K562 (cell line): Measurements from ENCODE around the gene WDR31. TPM values are rescaled to one million over a fixed set of nuclear protein-coding genes. Genes with fewer than 3 reads are reported as not detected.

Experiments
- CBX5 ChIP-seq: IDR thresholded peaks from 2 replicates; pipeline ENCODE4 v1.6.1; 2014; ENCODE audit warnings: low read depth, borderline replicate concordance
- DIDO1 ChIP-seq: fragments of 450-650 bp; IDR thresholded peaks from 2 replicates; pipeline ENCODE4 v1.6.1; 2016; ENCODE audit warnings: low read depth, missing biosample characterization, missing genetic modification characterization
- GATA2 ChIP-seq: sonication (generic); formaldehyde crosslinking; IDR thresholded peaks from 2 replicates; pipeline ENCODE4 v1.4.0; 2020; ENCODE audit warnings: mild to moderate bottlenecking, missing genetic modification reagents
- HNRNPUL1 ChIP-seq: fragments of 200-400 bp; formaldehyde crosslinking; IDR thresholded peaks from 2 replicates; pipeline ENCODE4 v1.6.1; 2017; ENCODE audit warnings: low read length
- JUN ChIP-seq, 2 experiments: sonication (generic) in 1 of 2; formaldehyde crosslinking in 1 of 2; IDR thresholded peaks; 2 replicates each; pipeline versions ENCODE4 v1.6.1 to v1.8.0; 2012 to 2022; ENCODE audit warnings: borderline replicate concordance in 2 of 2, mild to moderate bottlenecking in 2 of 2, improper control_type of control experiment in 1 of 2, low read depth in 1 of 2, low read length in 1 of 2, missing genetic modification reagents in 1 of 2
- POLR3A ChIP-seq: IDR thresholded peaks from 2 replicates; pipeline ENCODE4 v1.6.1; 2011; ENCODE audit warnings: borderline replicate concordance, mild to moderate bottlenecking, moderate library complexity; ENCODE audit not compliant: insufficient read length, insufficient read depth; ENCODE audit errors: extremely low read depth
- RBM34 ChIP-seq: fragments of 200-400 bp; formaldehyde crosslinking; IDR thresholded peaks from 2 replicates; pipeline ENCODE4 v1.6.1; 2018; ENCODE audit warnings: low read length, borderline replicate concordance; ENCODE audit not compliant: insufficient read depth
- RCOR1 ChIP-seq, 2 experiments: IDR thresholded peaks; 2 replicates each; pipeline ENCODE4 v1.6.1; 2012; ENCODE audit warnings: low read depth in 2 of 2, low read length in 2 of 2, borderline replicate concordance in 1 of 2, improper control_type of control experiment in 1 of 2
- SMARCB1 ChIP-seq: IDR thresholded peaks from 2 replicates; pipeline ENCODE4 v1.6.1; 2011; ENCODE audit warnings: improper control_type of control experiment, low read depth; ENCODE audit not compliant: insufficient read length
- ZBTB7A ChIP-seq: IDR thresholded peaks from 2 replicates; pipeline ENCODE4 v1.6.1; 2011; ENCODE audit warnings: low read depth, mild to moderate bottlenecking, low read length, moderate library complexity, borderline replicate concordance; ENCODE audit not compliant: control insufficient read depth
- ZNF316 ChIP-seq: fragments of 450-650 bp; IDR thresholded peaks from 2 replicates; pipeline ENCODE4 v1.6.1; 2016
- polyA plus RNA-seq, 8 experiments: library from polyadenylated mRNA; depleted of rRNA in 4 of 8; stranded (reverse) in 5 of 8; unstranded in 3 of 8; fragments of >200 nt; fragmentation: Nextera tagmentation in 2 of 8; fragmentation: Illumina TruSeq in 1 of 8; extraction: Ambion mirVana in 2 of 8; extraction: Trizol in 1 of 8; gene quantifications; 2 replicates each; pipeline versions ENCODE4 v1.2.1 to v1.2.3, GENCODE V29; 2011 to 2014; ENCODE audit warnings: inconsistent platforms in 1 of 8, missing spikeins in 1 of 8
- total RNA-seq, 7 experiments: library from RNA; depleted of rRNA in 6 of 7; stranded (reverse); fragments of >200 nt in 6 of 7; fragmentation: Illumina TruSeq in 2 of 7; extraction: Trizol in 2 of 7; gene quantifications; 2 replicates each; pipeline versions ENCODE4 v1.2.1 to v1.2.3, GENCODE V29; 2011 to 2021; ENCODE audit warnings: low replicate concordance in 1 of 7
- TF ChIP-seq, protein P1 (sequence below): fragments of 200-800 bp; sonication (Bioruptor generic); IDR thresholded peaks from 2 replicates; pipeline ENCODE4 v1.6.1; 2017; ENCODE audit warnings: missing genetic modification characterization, missing compliant biosample characterization
- TF ChIP-seq, protein P2 (sequence below): IDR thresholded peaks from 3 replicates; pipeline ENCODE4 v1.6.1; 2011; ENCODE audit warnings: borderline replicate concordance, mild to moderate bottlenecking; ENCODE audit not compliant: insufficient read length, insufficient read depth
- TF ChIP-seq, protein P3 (sequence below): sonication (generic); formaldehyde crosslinking; IDR thresholded peaks from 2 replicates; pipeline ENCODE4 v1.8.0; 2023; ENCODE audit warnings: missing genetic modification reagents, mild to moderate bottlenecking, borderline replicate concordance
- TF ChIP-seq, protein P4 (sequence below): sonication (generic); formaldehyde crosslinking; IDR thresholded peaks from 2 replicates; pipeline ENCODE4 v1.8.1; 2023; ENCODE audit warnings: mild to moderate bottlenecking, missing genetic modification reagents

The WDR31 gene
- total and polyA plus RNA-seq, 9 of the 15 experiments (the other 6 are each of a cell fraction or from before 2014, with no cell fraction given): 0.35 to 1.8 (median 0.95) TPM

DNA sequence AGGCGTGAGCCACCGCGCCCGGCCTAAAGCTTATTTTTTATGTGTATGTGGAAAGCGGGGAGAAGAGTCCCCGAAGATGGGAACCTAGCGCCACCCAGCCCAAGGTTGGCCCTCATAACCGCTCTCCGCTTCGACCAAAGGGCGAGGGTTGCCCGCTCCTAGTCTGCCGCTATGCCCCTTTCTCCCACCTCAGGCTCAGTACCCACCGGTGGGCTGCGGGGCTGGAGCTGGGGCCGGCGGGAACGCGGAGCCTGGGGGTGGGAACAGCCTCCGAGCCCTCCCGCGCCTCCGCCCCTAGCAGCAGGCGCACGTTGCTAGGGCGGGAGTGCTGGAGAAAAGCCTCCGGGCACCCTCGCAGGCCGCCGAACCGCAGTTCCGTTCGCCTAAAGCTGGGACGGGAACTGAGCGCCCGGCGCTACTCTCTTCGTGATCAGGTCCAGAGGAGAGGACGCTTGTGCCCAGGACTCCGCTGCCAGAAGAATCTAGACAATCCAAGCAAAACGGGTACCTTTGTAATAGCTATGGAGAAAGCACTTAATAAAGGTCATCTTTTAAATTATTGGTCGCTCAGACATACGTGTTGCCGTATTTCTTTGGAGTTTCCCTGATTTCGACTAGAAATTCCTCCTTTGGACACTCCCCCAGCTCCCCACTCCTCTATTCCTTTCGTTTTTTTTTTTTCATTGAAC, at the start of gene WDR31 (continued):
- no peak for TF ChIP-seq RBM34
- no peak for TF ChIP-seq ZNF316
- TF ChIP-seq, protein P1, sequence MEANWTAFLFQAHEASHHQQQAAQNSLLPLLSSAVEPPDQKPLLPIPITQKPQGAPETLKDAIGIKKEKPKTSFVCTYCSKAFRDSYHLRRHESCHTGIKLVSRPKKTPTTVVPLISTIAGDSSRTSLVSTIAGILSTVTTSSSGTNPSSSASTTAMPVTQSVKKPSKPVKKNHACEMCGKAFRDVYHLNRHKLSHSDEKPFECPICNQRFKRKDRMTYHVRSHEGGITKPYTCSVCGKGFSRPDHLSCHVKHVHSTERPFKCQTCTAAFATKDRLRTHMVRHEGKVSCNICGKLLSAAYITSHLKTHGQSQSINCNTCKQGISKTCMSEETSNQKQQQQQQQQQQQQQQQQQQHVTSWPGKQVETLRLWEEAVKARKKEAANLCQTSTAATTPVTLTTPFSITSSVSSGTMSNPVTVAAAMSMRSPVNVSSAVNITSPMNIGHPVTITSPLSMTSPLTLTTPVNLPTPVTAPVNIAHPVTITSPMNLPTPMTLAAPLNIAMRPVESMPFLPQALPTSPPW (CRISPR knock-in tag): peak; percentile 78
- TF ChIP-seq, protein P2, sequence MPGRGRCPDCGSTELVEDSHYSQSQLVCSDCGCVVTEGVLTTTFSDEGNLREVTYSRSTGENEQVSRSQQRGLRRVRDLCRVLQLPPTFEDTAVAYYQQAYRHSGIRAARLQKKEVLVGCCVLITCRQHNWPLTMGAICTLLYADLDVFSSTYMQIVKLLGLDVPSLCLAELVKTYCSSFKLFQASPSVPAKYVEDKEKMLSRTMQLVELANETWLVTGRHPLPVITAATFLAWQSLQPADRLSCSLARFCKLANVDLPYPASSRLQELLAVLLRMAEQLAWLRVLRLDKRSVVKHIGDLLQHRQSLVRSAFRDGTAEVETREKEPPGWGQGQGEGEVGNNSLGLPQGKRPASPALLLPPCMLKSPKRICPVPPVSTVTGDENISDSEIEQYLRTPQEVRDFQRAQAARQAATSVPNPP: no peak
- peak; percentile 73; the same call in 1 of the 2 replicates for TF ChIP-seq CBX5
- TF ChIP-seq RCOR1 (IDR thresholded peaks at IDR 0.05; ENCODE audit: borderline replicate concordance in 1 of 2, low read depth in 2 of 2, low read length in 2 of 2): peak in 1 of 2 experiments; percentile 87; a peak in 3 of 4 replicates
- TF ChIP-seq ZBTB7A: peak; percentile 80; the same call in 1 of the 2 replicates
- no peak for TF ChIP-seq GATA2 (CRISPR knock-in tag)
- peak; percentile 92 for TF ChIP-seq DIDO1 (tag)
- TF ChIP-seq HNRNPUL1: no peak
- no peak for TF ChIP-seq POLR3A
- TF ChIP-seq SMARCB1: no peak
- TF ChIP-seq, protein P3, sequence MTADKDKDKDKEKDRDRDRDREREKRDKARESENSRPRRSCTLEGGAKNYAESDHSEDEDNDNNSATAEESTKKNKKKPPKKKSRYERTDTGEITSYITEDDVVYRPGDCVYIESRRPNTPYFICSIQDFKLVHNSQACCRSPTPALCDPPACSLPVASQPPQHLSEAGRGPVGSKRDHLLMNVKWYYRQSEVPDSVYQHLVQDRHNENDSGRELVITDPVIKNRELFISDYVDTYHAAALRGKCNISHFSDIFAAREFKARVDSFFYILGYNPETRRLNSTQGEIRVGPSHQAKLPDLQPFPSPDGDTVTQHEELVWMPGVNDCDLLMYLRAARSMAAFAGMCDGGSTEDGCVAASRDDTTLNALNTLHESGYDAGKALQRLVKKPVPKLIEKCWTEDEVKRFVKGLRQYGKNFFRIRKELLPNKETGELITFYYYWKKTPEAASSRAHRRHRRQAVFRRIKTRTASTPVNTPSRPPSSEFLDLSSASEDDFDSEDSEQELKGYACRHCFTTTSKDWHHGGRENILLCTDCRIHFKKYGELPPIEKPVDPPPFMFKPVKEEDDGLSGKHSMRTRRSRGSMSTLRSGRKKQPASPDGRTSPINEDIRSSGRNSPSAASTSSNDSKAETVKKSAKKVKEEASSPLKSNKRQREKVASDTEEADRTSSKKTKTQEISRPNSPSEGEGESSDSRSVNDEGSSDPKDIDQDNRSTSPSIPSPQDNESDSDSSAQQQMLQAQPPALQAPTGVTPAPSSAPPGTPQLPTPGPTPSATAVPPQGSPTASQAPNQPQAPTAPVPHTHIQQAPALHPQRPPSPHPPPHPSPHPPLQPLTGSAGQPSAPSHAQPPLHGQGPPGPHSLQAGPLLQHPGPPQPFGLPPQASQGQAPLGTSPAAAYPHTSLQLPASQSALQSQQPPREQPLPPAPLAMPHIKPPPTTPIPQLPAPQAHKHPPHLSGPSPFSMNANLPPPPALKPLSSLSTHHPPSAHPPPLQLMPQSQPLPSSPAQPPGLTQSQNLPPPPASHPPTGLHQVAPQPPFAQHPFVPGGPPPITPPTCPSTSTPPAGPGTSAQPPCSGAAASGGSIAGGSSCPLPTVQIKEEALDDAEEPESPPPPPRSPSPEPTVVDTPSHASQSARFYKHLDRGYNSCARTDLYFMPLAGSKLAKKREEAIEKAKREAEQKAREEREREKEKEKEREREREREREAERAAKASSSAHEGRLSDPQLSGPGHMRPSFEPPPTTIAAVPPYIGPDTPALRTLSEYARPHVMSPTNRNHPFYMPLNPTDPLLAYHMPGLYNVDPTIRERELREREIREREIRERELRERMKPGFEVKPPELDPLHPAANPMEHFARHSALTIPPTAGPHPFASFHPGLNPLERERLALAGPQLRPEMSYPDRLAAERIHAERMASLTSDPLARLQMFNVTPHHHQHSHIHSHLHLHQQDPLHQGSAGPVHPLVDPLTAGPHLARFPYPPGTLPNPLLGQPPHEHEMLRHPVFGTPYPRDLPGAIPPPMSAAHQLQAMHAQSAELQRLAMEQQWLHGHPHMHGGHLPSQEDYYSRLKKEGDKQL (CRISPR knock-in tag): no peak
- TF ChIP-seq, protein P4, sequence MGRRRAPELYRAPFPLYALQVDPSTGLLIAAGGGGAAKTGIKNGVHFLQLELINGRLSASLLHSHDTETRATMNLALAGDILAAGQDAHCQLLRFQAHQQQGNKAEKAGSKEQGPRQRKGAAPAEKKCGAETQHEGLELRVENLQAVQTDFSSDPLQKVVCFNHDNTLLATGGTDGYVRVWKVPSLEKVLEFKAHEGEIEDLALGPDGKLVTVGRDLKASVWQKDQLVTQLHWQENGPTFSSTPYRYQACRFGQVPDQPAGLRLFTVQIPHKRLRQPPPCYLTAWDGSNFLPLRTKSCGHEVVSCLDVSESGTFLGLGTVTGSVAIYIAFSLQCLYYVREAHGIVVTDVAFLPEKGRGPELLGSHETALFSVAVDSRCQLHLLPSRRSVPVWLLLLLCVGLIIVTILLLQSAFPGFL (CRISPR knock-in tag): no peak
- TF ChIP-seq JUN (IDR thresholded peaks at IDR 0.05; ENCODE audit: borderline replicate concordance, low read depth, low read length): 0 out of 2 replicates have a peak, but pooled peaks have one; percentile 64
- no peak for TF ChIP-seq JUN (CRISPR knock-in tag; IDR thresholded peaks at IDR 0.05; ENCODE audit: borderline replicate concordance)
